ENCODE measurements around the gene SIL1. TPM values are rescaled to one million over a fixed set of nuclear protein-coding genes. Genes with fewer than 3 reads are reported as not detected.
"Not testable (repeated sequence)": the region's sequence is repeated elsewhere in the genome, so short reads cannot be mapped to it uniquely, and the experiment has no call there.

Gene SIL1
- total RNA-seq, 1 donor from 2014 or later = 29.9 TPM

GRCh38 chr5:139167063-139167462 is 31.1 kb downstream of the SIL1 start:
- no peak for DNase-seq (ENCODE audit: low read depth)
- Histone ChIP-seq H3K36me3 (ENCODE audit: control insufficient read depth, insufficient read depth, low read length) (no peaks in the 10 kb centered on the region), H3K4me3 (ENCODE audit: low read depth, low read length) (no peak overlapping the region), H3K27me3 (ENCODE audit: control insufficient read depth, insufficient read depth, low read length) (no peaks in the 10 kb centered on the region)
- no peak for TF ChIP-seq CTCF (IDR thresholded peaks at IDR 0.05; ENCODE audit: insufficient read depth, low read length, poor library complexity, severe bottlenecking)

GRCh38 chr5:139164897-139165296 is 33.3 kb downstream of the SIL1 start:
- H3K27me3 ChIP-seq (ENCODE audit: control insufficient read depth, insufficient read depth, low read length); DNase-seq (ENCODE audit: low read depth); H3K36me3 ChIP-seq (ENCODE audit: control insufficient read depth, insufficient read depth, low read length); H3K4me3 ChIP-seq (ENCODE audit: low read depth, low read length): not testable (repeated sequence)

- no peak for DNase-seq (ENCODE audit: low read depth)
- TF ChIP-seq CTCF (IDR thresholded peaks at IDR 0.05; ENCODE audit: insufficient read depth, low read length, poor library complexity, severe bottlenecking) = no peak
- Histone ChIP-seq H3K36me3 (ENCODE audit: control insufficient read depth, insufficient read depth, low read length) (no peaks in the 10 kb centered on the region), H3K27me3 (ENCODE audit: control insufficient read depth, insufficient read depth, low read length) (no peaks in the 10 kb centered on the region), H3K4me3 (ENCODE audit: low read depth, low read length) (no peak overlapping the region)
Observed at GRCh38 chr5:139164020-139164419, 34.1 kb downstream of the SIL1 start.

- TF ChIP-seq CTCF (IDR thresholded peaks at IDR 0.05; ENCODE audit: insufficient read depth, low read length, poor library complexity, severe bottlenecking) = no peak
- DNase-seq (ENCODE audit: low read depth) = no peak
- no peak overlapping the region for H3K4me3 ChIP-seq (ENCODE audit: low read depth, low read length)
- H3K27me3 ChIP-seq (ENCODE audit: control insufficient read depth, insufficient read depth, low read length) = no peaks in the 10 kb centered on the region
- H3K36me3 ChIP-seq (ENCODE audit: control insufficient read depth, insufficient read depth, low read length) = no peaks in the 10 kb centered on the region
Observed at GRCh38 chr5:139162448-139162847, 35.7 kb downstream of the SIL1 start.

GRCh38 chr5:139158791-139159190 is 39.4 kb downstream of the SIL1 start:
- no peak for DNase-seq (ENCODE audit: low read depth)
- Histone ChIP-seq H3K36me3 (ENCODE audit: control insufficient read depth, insufficient read depth, low read length) (no peaks in the 10 kb centered on the region), H3K27me3 (ENCODE audit: control insufficient read depth, insufficient read depth, low read length) (no peaks in the 10 kb centered on the region), H3K4me3 (ENCODE audit: low read depth, low read length) (no peak overlapping the region)
- no peak for TF ChIP-seq CTCF (IDR thresholded peaks at IDR 0.05; ENCODE audit: insufficient read depth, low read length, poor library complexity, severe bottlenecking)

GRCh38 chr5:139157556-139157955 is 40.6 kb downstream of the SIL1 start:
- TF ChIP-seq CTCF (IDR thresholded peaks at IDR 0.05; ENCODE audit: insufficient read depth, low read length, poor library complexity, severe bottlenecking) = no peak
- no peaks in the 10 kb centered on the region for H3K27me3 ChIP-seq (ENCODE audit: control insufficient read depth, insufficient read depth, low read length)
- H3K4me3 ChIP-seq (ENCODE audit: low read depth, low read length) = no peak overlapping the region
- no peaks in the 10 kb centered on the region for H3K36me3 ChIP-seq (ENCODE audit: control insufficient read depth, insufficient read depth, low read length)
- no peak for DNase-seq (ENCODE audit: low read depth)
